ENCODE results near the gene GPANK1. TPM values are rescaled to one million over a fixed set of nuclear protein-coding genes. Genes with fewer than 3 reads are reported as not detected.

Gene GPANK1
- total RNA-seq, 4 donors from 2014 or later: 6.9 to 16.0 (median 10.9) TPM

- H3K27ac ChIP-seq: no peak within 1 kb of the TSS
- H3K4me3 ChIP-seq: no peak within 1 kb of the TSS
- TF ChIP-seq POLR2A (IDR thresholded peaks at IDR 0.05) (no peak), CTCF (IDR thresholded peaks at IDR 0.05) (no peak)
- peaks cover 4 to 53% (median 8%) of the 10 kb centered on the region in 3 donors for H3K36me3 ChIP-seq
- H3K4me1 ChIP-seq: peaks cover 26 to 56% (median 41%) of the 10 kb centered on the region in 3 donors
- intact Hi-C loops (cut with DNase I): no loop called here
- DNase-seq: no peak
- no peaks in the 10 kb centered on the region for H3K9me3 ChIP-seq
- 85 to 90% methylated on average over 8 of the region's 8 CpGs for WGBS, 2 donors
- no peaks in the 10 kb centered on the region for H3K27me3 ChIP-seq
Measured at GRCh38 chr6:31655349-31656237, 9.2 kb downstream of the GPANK1 start, which contains the start of gene APOM. TSS of gene APOM (plus strand) at chr6:31655894. CDS start at chr6:31655967, 73 bp downstream.

GRCh38 chr6:31654574-31655348 lies 10.0 kb downstream of the GPANK1 start:
- no peak overlapping the region for H3K27ac ChIP-seq
- no peaks in the 10 kb centered on the region for H3K9me3 ChIP-seq
- H3K27me3 ChIP-seq: no peaks in the 10 kb centered on the region
- DNase-seq: no peak
- intact Hi-C loops (cut with DNase I): no loop called here
- WGBS, 2 donors: 74 to 87% methylated on average over 6 to 8 of the region's 8 CpGs
- no peak overlapping the region for H3K4me3 ChIP-seq
- no peak for TF ChIP-seq CTCF (IDR thresholded peaks at IDR 0.05)
- no peak for TF ChIP-seq POLR2A (IDR thresholded peaks at IDR 0.05)
- peaks cover 4 to 61% (median 8%) of the 10 kb centered on the region in 3 donors for H3K36me3 ChIP-seq
- peaks cover 26 to 59% (median 48%) of the 10 kb centered on the region in 3 donors for H3K4me1 ChIP-seq

GRCh38 chr6:31652925-31653724 lies 11.7 kb downstream of the GPANK1 start:
- no peak for TF ChIP-seq CTCF (IDR thresholded peaks at IDR 0.05)
- TF ChIP-seq POLR2A (IDR thresholded peaks at IDR 0.05): peak in 3 of 4 donors; percentile 7 to 80 (median 68)
- peaks cover 14 to 67% (median 22%) of the 10 kb centered on the region in 3 donors for H3K36me3 ChIP-seq
- peak; percentile 61 for DNase-seq
- H3K9me3 ChIP-seq: no peaks in the 10 kb centered on the region
- 9% methylated on average over 36 of the region's 37 CpGs for WGBS, 2 donors
- intact Hi-C loops (cut with DNase I): no loop called here
- no peaks in the 10 kb centered on the region for H3K27me3 ChIP-seq
- peak overlapping the region; percentile 94 to 100 (median 99) for H3K27ac ChIP-seq
- peaks cover 12 to 43% (median 32%) of the 10 kb centered on the region in 3 donors for H3K4me1 ChIP-seq
- H3K4me3 ChIP-seq: peak overlapping the region; percentile 59 to 95 (median 78)

- no peak for TF ChIP-seq POLR2A (IDR thresholded peaks at IDR 0.05)
- no peak for TF ChIP-seq CTCF (IDR thresholded peaks at IDR 0.05)
- peaks cover 26 to 67% (median 34%) of the 10 kb centered on the region in 3 donors for H3K36me3 ChIP-seq
- no peaks in the 10 kb centered on the region for H3K9me3 ChIP-seq
- no peaks in the 10 kb centered on the region for H3K27me3 ChIP-seq
- whole genome bisulfite sequencing, 2 donors: 2 to 3% methylated on average over 21 to 23 of the region's 29 CpGs
- H3K4me1 ChIP-seq: peaks cover 7 to 33% (median 25%) of the 10 kb centered on the region in 3 donors
- intact Hi-C loops (cut with DNase I): no loop called here
- peak; percentile 64 for DNase-seq
- H3K27ac ChIP-seq: peak overlapping the region; percentile 94 to 100 (median 99)
- H3K4me3 ChIP-seq: peak overlapping the region; percentile 59 to 95 (median 78)
Measured at GRCh38 chr6:31651602-31652191, 13.1 kb downstream of the GPANK1 start.

All from esophagus squamous epithelium (tissue), 5 donors.